ENCODE measurements around the gene SRBD1. TPM values are rescaled to one million over a fixed set of nuclear protein-coding genes. Genes with fewer than 3 reads are reported as not detected.

The SRBD1 gene
- polyA plus RNA-seq, 3 donors = 5.8 to 9.2 (median 7.0) TPM

DNA sequence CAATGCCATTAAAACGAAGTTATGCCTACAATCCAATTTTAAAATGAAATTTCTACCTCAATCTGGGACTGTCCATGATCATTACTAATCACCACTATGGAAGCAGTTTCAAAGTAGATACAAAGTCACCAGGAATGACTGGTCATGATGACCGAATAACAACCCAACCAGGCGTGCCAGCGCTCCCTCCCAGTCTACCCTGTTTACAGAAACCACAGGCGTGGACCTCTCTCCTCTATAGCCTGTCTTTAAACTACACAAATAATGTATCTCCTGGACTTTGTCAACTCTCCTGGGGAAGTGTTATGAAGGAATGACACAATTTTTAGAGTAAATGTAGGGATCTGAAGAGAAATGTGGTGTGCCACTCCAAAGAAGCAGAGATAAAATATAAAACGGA lies 150.2 kb downstream of the SRBD1 start:
- TF ChIP-seq, protein P1, sequence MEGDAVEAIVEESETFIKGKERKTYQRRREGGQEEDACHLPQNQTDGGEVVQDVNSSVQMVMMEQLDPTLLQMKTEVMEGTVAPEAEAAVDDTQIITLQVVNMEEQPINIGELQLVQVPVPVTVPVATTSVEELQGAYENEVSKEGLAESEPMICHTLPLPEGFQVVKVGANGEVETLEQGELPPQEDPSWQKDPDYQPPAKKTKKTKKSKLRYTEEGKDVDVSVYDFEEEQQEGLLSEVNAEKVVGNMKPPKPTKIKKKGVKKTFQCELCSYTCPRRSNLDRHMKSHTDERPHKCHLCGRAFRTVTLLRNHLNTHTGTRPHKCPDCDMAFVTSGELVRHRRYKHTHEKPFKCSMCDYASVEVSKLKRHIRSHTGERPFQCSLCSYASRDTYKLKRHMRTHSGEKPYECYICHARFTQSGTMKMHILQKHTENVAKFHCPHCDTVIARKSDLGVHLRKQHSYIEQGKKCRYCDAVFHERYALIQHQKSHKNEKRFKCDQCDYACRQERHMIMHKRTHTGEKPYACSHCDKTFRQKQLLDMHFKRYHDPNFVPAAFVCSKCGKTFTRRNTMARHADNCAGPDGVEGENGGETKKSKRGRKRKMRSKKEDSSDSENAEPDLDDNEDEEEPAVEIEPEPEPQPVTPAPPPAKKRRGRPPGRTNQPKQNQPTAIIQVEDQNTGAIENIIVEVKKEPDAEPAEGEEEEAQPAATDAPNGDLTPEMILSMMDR (IDR thresholded peaks at IDR 0.05) = no peak
- H3K4me1 ChIP-seq (ENCODE audit: control insufficient read depth in 1 of 2, insufficient read depth in 2 of 2, low read length in 2 of 2) = no peaks in the 10 kb centered on the region
- H3K4me1 Mint-ChIP-seq = peaks cover 9% of the 10 kb centered on the region
- no peaks in the 10 kb centered on the region for H3K9me3 ChIP-seq (replicated peaks in 1 of 2; ENCODE audit: control insufficient read depth in 1 of 2, insufficient read depth in 1 of 2, low read length in 2 of 2)
- H3K36me3 ChIP-seq (replicated peaks in 1 of 2; ENCODE audit: control insufficient read depth in 1 of 2, insufficient read depth in 2 of 2, low read length in 2 of 2) = peaks cover 0 to 9% of the 10 kb centered on the region in 2 donors
- no peaks in the 10 kb centered on the region for H3K27me3 ChIP-seq (ENCODE audit: control insufficient read depth in 2 of 2, insufficient read depth in 2 of 2, low read length in 2 of 2)
- H3K27ac Mint-ChIP-seq = peak overlapping the region in 1 of 7 donors; percentile 4
- H3K27me3 Mint-ChIP-seq (ENCODE audit: low read depth in 3 of 3) = no peaks in the 10 kb centered on the region
- no peaks in the 10 kb centered on the region for H3K79me2 ChIP-seq (ENCODE audit: insufficient read depth, low read length)
- H3K4me2 ChIP-seq (replicated peaks; ENCODE audit: extremely low read depth, low read length, poor library complexity, severe bottlenecking) = no peak overlapping the region
- H2AFZ ChIP-seq (ENCODE audit: insufficient read depth, low read depth, low read length, poor library complexity, severe bottlenecking) = no peak overlapping the region
- no peak overlapping the region for H3K9ac ChIP-seq (ENCODE audit: insufficient read depth, low read length, poor library complexity, severe bottlenecking)
- WGBS (ENCODE audit: insufficient coverage) = 100% methylated on average over 1 of the region's 6 CpGs
- intact Hi-C loops (cut with micrococcal nuclease) = no loop called here
- peaks cover 10 to 17% of the 10 kb centered on the region in 2 donors for H3K36me3 Mint-ChIP-seq
- no peak overlapping the region for H3K4me3 ChIP-seq (replicated peaks in 1 of 3; ENCODE audit: low read depth in 2 of 3, low read length in 3 of 3)
- H4K20me1 ChIP-seq (ENCODE audit: insufficient read depth, low read length) = no peaks in the 10 kb centered on the region
- H3K27ac ChIP-seq (ENCODE audit: low read depth in 1 of 2, low read length in 2 of 2) = no peak overlapping the region
- H3K9me3 Mint-ChIP-seq = no peaks in the 10 kb centered on the region
- no peak overlapping the region for H3K4me3 Mint-ChIP-seq
- DNase-seq = no peak

DNA sequence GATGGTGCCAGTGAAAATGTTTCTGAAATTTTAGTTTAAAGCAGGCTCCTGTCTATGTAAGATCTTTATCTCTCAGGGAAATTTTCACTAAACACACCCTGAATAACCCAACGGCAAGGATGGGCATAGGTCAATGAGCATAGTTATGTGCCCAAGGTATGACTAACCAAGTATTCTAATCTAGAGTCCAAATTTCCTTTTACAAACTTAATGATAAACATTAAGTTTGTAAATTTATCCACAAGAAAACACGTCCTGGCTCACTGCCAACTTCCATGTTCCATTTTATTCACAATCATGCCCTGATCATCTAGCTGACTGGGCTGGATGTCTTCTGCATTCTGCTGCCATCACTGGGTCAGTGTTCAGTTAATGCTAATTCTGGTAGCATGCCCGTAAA lies 151.2 kb downstream of the SRBD1 start:
- Histone ChIP-seq H3K4me3 (replicated peaks in 1 of 3; ENCODE audit: low read depth in 2 of 3, low read length in 3 of 3) (no peak overlapping the region), H3K36me3 (replicated peaks in 1 of 2; ENCODE audit: control insufficient read depth in 1 of 2, insufficient read depth in 2 of 2, low read length in 2 of 2) (peaks cover 0 to 9% of the 10 kb centered on the region in 2 donors), H2AFZ (ENCODE audit: insufficient read depth, low read depth, low read length, poor library complexity, severe bottlenecking) (no peak overlapping the region), H3K9me3 (replicated peaks in 1 of 2; ENCODE audit: control insufficient read depth in 1 of 2, insufficient read depth in 1 of 2, low read length in 2 of 2) (no peaks in the 10 kb centered on the region), H3K4me2 (replicated peaks; ENCODE audit: extremely low read depth, low read length, poor library complexity, severe bottlenecking) (no peak overlapping the region), H3K27me3 (ENCODE audit: control insufficient read depth in 2 of 2, insufficient read depth in 2 of 2, low read length in 2 of 2) (no peaks in the 10 kb centered on the region), H3K79me2 (ENCODE audit: insufficient read depth, low read length) (no peaks in the 10 kb centered on the region), H3K27ac (ENCODE audit: low read depth in 1 of 2, low read length in 2 of 2) (no peak overlapping the region), H3K9ac (ENCODE audit: insufficient read depth, low read length, poor library complexity, severe bottlenecking) (no peak overlapping the region), H3K4me1 (ENCODE audit: control insufficient read depth in 1 of 2, insufficient read depth in 2 of 2, low read length in 2 of 2) (no peaks in the 10 kb centered on the region), H4K20me1 (ENCODE audit: insufficient read depth, low read length) (no peaks in the 10 kb centered on the region)
- Mint-ChIP-seq H3K4me1 (peaks cover 7% of the 10 kb centered on the region), H3K27me3 (ENCODE audit: low read depth in 3 of 3) (no peaks in the 10 kb centered on the region), H3K36me3 (peaks cover 10 to 21% of the 10 kb centered on the region in 2 donors), H3K4me3 (no peak overlapping the region), H3K9me3 (no peaks in the 10 kb centered on the region), H3K27ac (no peak overlapping the region)
- no peak for DNase-seq
- TF ChIP-seq, protein P1 (IDR thresholded peaks at IDR 0.05) = no peak
- 94% methylated on average over 2 of the region's 3 CpGs for WGBS (ENCODE audit: insufficient coverage)
- intact Hi-C loops (cut with micrococcal nuclease) = no loop called here
